CD4-positive, alpha-beta T cell treated with Interleukin-2 at 100 ng/mL for 4 hours (primary cell): ENCODE data around the gene CSGALNACT2.
A peak's percentile ranks its signal among the peaks of the same experiment; 100 is the strongest.
"Not testable (repeated sequence)": the region's sequence is repeated elsewhere in the genome, so short reads cannot be mapped to it uniquely, and the experiment has no call there.

ENCODE experiments used
- DNase-seq: peaks from one replicate; pipeline ENCODE4 v3.0.0-alpha.2; 2020; ENCODE audit warnings: low spot score

The CSGALNACT2 gene, protein sequence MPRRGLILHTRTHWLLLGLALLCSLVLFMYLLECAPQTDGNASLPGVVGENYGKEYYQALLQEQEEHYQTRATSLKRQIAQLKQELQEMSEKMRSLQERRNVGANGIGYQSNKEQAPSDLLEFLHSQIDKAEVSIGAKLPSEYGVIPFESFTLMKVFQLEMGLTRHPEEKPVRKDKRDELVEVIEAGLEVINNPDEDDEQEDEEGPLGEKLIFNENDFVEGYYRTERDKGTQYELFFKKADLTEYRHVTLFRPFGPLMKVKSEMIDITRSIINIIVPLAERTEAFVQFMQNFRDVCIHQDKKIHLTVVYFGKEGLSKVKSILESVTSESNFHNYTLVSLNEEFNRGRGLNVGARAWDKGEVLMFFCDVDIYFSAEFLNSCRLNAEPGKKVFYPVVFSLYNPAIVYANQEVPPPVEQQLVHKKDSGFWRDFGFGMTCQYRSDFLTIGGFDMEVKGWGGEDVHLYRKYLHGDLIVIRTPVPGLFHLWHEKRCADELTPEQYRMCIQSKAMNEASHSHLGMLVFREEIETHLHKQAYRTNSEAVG

DNA sequence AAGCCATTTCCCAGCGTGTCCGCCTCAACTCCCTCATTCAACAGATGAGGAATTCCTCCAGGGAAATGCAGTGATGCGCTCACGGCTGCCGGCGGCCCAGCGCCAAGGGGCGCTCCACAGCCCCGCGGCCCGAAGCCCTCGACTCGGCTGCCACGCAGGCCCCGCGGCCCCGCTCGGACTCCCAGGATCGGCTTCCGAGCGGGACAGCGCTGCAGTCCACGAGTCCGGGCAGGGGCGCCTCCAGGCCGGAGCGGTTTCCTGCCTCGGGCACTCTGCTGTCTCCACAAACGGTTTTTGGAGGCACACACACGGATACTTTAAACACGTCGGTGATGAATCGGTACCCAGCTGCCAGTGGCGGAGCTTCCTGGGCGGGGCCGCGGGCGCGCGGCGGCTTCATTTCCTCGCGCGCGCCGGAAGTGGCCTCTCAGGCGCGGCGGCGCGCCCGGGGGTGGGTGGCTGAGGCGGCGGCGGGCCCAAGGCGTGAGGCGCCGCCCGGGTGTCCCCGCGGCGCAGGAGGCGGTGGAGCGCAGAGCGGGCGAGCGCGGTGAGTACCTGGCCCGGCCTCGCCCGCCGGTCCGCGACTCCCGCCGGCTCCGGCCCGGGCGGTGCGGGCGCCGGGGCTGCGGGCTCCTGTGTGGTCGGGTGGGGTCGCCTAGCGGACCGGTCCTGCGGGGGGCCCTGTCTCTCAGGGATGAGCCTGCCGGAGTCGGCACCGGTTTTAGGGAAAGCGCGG, at the start of gene CSGALNACT2:
CSGALNACT2 (plus strand) TSS at position 425 of the 736 bp plus-strand sequence. CDS start 16,705 bp downstream, outside the sequence.
- DNase-seq = peak; percentile 89

DNA sequence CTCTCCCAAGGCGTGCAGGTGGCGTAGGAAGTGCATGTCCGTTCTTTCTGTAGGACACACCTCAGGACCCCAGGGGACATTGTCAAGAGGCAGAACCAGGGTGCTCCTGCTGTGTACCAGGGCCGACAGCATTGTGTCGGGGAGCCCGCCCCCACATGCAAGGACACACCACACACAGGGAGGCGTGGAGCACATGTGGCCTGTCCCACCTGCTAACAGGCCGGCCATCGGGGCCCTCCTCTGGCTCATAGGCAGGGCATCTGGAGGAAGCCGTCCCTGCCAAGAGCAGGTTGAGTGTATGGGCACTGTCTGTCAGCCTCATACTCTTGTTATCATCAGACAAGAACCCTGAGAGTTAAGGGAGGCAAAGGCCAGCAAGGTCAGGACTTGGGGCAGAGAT, 48.7 kb upstream of the CSGALNACT2 start:
- DNase-seq = no peak

DNA sequence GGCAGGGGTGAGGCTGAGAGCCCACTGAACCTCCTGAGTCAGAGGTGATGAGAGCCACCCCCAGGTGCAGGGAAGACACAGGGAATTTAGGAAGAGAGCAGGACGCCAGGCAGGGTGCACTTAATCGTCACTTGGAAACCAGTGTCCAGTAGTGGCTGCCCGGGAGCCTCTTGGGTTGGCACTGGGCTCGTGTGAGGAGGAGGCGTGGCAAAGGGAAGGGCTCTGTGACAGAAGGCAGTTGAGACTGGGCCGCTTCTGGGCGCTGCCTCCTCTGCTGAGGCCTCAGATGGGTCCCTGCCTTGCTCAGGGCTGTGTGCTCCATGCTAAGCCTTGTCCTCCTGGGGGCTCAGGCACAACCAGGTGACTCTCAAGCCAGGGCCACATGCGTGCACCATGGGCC, 48.1 kb upstream of the CSGALNACT2 start:
- no peak for DNase-seq

DNA sequence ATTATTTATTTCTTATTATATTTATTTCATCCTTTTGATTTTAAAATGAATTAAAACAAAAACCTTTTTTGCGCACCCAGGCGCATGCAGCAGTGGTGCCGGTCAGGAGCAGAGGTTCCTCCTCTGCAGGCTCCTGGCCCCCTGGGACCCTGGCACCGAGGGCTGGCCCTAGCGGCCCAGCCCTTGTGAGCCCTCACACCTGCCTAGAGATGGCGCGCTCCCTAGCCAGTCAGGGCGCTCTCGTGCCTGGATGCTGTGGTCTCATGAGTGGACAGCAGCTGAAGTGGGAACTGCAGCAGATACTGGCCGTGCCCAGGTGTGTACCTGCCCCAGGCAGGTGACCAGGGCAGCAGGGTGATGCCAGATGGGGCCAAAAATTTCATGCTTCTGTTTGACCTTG, 47.6 kb upstream of the CSGALNACT2 start:
- no peak for DNase-seq

DNA sequence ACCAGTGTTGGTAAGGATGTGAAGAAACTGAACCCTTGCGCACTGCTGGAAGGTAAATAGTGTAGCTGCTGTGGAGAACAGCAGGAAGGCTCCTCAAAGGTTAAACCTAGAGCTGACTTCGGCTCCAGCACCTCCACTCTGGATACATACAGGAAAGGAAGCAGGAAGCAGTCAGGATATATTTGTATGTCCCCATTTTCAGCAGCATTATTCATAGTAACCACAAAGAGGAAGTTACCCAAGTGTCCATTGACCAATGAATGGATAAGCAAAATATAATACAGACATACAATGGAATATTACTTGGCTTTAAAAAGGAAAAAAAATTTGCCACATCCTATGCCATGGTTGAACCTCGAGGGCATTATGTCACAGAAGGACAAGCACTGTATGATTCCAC, 46.4 kb upstream of the CSGALNACT2 start:
- no peak for DNase-seq

DNA sequence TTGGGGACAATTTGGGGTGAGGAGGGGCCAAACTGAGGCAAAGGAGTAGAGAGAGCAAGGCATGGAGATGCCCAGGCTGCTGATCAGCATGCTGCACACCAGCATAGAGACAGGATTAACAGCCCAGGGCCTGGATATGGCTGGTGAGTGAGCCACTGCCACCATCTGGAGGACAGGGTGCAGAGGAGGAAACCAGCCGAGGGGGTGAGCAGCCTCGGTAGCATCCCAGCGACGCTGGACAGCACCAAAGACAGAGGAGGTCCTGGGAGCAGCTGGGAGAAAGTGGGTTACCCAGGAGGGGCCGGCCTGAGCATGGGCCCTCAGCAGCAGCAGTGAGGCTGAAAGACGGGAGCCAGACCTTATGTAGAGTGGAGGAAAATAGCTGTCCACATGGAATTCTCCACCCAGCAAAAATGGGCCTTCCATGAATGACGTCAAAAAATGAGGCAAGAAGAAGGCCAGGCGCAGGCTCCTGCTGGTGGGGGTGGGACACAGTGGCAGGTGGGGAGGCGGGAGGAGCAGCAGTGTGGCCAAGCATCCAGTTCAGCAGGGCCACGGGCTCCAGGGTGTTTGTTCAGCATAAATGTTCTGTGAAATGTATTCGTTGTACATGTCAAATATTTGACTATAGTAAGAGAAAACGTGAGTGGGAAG, 44.7 kb upstream of the CSGALNACT2 start:
- no peak for DNase-seq

DNA sequence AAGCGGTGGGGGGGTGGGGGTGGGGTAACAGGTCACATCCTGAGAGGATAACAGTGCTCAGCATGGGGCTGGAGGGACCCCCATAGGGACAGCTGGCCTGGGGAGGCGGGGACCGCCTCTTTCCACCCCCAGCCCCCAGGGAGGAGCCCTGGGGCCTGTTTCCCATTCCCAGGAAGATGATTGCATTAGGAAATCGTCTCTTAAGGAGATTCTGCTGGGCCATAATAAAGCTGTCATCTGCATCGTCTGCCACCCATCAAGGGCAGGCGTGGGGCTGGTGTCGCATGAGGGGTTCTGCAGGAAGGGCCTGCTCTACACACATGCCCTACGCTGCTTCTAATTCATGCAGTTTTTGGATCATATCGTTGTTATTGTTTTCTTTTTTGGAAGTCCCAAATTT, 44.2 kb upstream of the CSGALNACT2 start:
- no peak for DNase-seq

DNA sequence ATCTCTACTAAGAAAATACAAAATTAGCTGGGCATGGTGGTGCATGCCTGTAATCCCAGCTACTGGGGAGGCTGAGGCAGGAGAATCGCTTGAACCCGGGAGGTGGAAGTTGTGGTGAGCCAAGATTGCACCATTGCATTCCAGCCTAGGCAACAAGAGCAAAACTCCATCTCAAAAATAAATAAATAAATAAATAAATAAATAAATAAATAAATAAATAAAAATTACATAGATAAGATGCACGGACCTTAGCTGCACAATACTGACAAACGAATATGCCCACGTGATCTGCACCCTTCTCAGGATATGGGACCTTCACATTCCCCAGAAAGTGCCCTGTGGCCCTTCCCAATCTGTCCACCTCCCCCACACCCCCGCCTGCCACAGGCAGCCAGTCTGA, 38.9 kb upstream of the CSGALNACT2 start:
- DNase-seq = not testable (repeated sequence)

DNA sequence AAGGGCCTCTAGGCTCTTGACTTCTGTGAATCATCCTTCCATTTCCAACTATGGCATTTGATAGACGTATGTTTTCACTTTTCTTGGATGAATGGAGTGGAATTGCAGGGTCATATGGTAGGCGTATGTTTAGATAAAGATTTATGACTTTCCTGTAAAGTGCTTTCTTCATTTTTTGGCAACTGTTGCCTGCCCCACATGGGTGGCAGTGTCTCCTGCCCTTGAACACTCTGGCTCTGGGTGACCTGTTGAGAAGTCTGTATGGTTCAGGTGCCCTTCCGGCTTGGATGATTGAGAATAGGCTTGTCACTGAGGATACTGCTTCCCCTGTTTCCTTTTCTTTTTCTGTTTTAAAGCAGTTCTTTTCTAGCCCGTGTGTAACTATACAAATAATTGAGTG, 38.3 kb upstream of the CSGALNACT2 start:
- DNase-seq = no peak

DNA sequence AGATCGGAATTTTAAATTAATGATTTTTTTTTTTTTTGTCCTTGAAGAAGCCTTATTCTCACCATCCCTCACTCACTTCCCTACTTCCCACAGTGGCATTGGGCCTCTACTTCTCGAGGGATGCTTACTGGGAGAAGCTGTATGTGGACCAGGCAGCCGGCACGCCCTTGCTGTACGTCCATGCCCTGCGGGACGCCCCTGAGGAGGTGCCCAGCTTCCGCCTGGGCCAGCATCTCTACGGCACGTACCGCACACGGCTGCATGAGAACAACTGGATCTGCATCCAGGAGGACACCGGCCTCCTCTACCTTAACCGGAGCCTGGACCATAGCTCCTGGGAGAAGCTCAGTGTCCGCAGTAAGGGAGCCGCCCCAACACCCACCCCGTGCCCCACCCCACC, 37.9 kb upstream of the CSGALNACT2 start:
- no peak for DNase-seq

DNA sequence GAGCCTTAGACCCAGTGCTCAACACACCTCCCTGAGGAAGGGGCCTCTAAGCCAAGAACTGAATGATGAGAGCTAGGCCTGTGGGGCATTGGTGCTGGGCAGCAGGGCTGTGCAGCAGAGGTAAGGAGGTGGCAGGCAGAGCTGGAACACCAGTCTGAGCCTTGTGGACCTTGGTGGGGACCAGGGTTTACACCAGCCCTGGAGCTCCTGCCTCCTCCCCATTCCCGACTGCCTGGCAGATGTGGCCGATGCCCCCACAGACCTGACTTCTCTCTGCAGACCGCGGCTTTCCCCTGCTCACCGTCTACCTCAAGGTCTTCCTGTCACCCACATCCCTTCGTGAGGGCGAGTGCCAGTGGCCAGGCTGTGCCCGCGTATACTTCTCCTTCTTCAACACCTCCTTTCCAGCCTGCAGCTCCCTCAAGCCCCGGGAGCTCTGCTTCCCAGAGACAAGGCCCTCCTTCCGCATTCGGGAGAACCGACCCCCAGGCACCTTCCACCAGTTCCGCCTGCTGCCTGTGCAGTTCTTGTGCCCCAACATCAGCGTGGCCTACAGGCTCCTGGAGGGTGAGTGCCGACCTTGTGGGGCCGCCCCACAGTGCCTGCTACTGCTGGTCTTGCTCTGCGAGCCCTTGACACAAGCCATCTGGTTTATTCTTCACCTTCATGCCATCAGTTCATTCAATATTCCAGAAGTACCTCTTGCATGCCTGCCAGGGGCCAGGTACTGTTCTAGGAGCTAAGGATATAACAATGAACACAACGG, 36.0 kb upstream of the CSGALNACT2 start:
- DNase-seq = no peak

DNA sequence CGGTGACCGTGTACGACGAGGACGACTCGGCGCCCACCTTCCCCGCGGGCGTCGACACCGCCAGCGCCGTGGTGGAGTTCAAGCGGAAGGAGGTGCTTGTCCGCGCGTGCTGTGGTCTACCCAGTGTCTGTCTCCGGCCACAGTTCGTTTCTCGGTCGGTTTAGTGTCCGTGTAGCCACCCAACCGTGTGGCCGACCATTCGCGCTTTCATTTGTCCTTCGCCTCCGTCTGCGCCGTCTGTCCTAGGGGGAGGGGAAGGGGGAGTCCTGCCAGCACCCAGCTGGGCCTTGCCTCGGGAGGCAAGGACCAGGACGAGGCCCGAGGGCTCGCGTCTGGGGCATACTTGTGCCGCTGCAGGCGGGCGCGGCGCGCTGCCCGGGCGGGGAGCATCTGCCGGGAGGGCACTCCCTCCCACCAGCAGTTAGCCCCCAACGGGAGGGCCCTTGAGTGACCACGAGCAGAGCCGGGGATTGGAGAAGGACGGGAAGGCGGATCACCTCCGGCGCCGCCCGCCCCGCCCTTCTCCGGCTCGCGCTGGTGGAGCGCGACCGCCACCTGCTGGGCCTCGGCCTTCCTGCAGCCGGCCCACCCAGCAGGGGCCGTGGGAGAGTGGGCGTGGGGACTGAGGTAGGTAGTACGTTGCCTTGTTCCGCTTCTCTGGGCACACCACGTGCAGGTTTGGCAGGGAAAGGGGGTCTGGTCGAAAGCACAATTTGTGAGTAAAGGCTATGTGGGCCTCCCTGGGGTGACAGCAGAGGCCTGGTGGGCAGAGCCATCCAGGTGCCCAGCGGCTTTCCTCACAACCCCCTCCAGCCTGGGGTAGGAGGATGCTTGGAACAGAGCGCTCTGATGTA, 32.9 kb upstream of the CSGALNACT2 start:
- peak; percentile 73 for DNase-seq

DNA sequence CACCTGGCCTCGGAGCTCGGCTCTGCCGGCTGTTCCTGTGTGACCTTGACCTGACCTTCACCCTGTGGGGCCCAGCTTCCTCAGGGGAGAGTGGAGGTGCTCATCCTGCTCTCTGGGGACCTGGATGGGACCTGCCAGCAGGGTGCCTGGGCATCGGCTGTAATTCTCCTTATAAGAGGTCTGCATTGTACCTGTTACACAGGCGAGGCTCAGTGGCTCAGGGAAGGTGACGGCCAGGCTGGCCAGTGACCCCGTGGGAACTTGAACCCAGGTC, 32.4 kb upstream of the CSGALNACT2 start:
- no peak for DNase-seq

DNA sequence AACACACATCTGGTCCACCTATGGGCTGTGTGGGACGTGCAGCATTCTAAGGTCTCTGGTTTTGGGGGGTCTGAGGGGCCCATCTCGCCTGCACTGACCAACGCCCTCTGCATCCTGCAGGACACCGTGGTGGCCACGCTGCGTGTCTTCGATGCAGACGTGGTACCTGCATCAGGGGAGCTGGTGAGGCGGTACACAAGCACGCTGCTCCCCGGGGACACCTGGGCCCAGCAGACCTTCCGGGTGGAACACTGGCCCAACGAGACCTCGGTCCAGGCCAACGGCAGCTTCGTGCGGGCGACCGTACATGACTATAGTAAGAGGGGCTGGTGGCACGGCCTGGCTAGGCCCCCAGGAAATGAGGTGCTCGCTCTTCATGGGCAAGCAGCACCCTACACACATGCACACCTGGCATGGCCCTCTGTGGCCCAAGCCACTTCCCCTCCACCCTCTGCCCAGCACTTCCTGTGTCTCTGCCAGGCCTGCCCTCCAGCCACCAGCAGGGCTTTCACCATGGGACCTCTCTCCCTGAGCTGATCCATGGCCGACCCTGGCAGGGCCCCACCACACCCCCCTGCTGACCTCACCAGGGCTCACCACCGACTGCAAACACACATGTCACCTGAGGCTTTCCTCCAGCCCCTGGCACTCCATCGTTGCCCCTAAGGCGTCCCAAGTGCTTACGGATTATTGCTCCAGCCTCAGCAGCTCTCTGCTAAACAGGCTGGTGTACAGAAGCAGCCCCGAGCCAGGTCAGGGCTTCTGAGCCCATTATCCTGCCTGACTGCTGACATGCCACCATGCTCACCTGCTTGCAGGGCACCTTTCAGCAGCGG, 31.8 kb upstream of the CSGALNACT2 start:
- no peak for DNase-seq

DNA sequence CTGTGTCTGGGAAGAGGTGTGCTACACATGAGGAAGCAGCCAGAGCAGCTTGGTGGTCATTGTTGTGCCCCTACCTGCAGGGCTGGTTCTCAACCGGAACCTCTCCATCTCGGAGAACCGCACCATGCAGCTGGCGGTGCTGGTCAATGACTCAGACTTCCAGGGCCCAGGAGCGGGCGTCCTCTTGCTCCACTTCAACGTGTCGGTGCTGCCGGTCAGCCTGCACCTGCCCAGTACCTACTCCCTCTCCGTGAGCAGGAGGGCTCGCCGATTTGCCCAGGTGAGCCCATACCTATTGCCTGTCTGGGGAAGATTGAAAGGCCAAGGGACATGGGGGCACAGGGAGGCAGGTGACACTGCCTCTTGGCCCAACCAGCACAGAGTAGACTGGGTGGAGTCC, 29.3 kb upstream of the CSGALNACT2 start:
- no peak for DNase-seq

DNA sequence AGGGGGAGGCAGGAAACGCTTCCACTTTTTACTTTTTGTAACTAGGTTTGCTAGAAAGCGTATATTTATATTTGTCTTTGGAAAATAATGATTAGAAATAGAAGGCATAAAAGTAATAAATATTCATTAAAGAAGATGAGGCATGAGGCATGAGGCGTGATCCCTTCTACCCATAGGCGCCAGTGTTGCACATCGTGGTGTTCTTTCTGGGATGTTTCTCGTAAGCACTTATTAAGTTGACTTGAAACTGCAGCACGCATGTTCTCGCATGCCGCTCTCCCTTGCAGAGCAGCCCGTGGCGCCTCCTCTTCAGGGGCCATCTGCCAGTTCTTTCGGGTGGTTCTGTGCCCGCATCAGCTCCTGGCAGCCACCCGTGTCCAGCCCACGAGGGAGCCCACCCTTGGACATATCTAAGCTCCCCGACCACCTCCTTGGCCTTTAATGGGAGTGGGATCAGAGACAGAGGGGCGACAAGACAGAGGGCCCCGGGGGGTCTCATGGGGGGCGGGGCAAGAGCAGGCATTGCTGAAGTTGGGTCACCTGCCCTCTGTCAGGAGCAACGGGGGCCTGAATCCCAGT, 28.5 kb upstream of the CSGALNACT2 start:
- no peak for DNase-seq

DNA sequence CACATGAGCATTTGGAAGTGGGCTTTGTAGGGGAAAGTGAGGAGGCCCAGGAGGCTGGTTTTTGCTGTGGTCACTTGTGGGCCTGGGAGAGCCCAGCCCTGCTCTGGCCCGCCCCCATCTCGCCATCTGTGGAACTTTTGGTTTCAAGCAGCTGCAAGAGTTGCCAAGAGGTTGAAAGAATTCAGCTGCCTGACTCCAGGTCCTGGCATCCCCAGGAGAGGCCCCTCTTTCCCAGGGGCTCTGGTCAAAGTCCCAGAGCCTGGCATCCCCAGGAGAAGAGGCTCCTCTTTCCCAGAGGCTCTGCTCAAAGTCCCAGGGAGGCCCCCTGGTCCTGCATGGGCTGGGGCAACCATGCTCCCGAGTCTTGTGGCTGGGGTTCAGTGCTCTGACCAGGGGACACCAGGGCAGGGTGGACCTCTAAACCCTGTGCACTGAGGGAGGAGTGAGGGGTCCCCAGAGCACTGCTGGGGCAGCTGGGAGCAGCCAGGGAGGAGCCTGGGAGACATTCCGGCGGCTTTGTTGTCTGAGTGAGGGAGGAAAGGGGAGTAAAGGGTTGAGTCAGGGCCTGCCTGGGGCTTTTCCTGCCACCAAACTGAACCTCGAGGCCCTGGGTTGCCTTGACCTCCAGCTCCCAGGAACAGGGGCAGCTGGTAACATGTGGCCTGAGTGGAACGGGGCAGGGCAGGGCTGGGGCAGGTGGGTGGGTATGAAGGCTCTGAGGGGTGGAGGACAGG, 27.7 kb upstream of the CSGALNACT2 start:
- DNase-seq = no peak

DNA sequence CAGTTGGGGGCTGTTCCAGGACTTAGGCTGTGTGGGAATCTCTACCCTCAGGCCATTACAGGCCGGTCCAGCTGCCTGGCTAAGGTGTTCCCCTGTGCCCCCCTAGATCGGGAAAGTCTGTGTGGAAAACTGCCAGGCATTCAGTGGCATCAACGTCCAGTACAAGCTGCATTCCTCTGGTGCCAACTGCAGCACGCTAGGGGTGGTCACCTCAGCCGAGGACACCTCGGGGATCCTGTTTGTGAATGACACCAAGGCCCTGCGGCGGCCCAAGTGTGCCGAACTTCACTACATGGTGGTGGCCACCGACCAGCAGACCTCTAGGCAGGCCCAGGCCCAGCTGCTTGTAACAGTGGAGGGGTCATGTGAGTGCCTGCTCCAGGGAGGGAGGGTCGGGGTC, 27.1 kb upstream of the CSGALNACT2 start:
- DNase-seq = no peak

DNA sequence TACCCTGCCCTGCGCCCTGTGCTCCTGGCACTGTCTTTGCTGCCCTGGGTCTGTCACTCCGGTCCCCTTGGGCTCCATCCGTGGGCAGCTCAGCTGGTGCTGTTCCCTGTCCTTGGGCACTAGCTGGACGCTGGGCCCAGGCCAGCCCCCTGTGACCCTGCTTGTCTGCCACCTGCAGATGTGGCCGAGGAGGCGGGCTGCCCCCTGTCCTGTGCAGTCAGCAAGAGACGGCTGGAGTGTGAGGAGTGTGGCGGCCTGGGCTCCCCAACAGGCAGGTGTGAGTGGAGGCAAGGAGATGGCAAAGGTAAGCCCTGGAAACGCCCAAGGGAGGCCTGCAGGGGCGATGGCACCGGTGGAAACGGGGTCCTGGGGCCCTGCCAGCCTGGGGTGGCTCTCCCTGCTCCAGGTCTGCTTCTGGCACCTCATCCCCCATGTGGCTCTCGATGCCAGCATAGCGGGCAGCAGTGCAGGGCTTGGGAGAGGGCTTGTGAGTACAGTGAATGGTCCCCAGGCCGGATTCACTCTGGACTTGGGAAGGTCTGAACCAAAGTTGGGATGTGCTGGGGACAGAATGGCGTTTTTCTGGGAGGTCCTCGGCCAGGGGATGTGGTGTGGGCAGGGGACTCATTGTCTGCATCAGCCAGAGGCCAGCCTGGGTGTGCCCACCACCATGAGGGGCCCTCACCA, 26.2 kb upstream of the CSGALNACT2 start:
- no peak for DNase-seq
